ENCODE measurements around the gene AVEN. TPM values are rescaled to one million over a fixed set of nuclear protein-coding genes. Genes with fewer than 3 reads are reported as not detected.

The AVEN gene
- total and polyA plus RNA-seq, 11 donors = 16.3 to 37.1 (median 21.0) TPM

- DNase-seq (no peak), ATAC-seq (no peak)
- no peaks in the 10 kb centered on the region for H3K9me3 ChIP-seq
- H3K36me3 ChIP-seq = no peaks in the 10 kb centered on the region
- no peak for TF ChIP-seq POLR2A (IDR thresholded peaks at IDR 0.05)
- TF ChIP-seq CTCF (IDR thresholded peaks at IDR 0.05) = no peak
- no peak overlapping the region for H3K27ac ChIP-seq
- 91 to 94% (median 92%) methylated on average over 2 of the region's 2 CpGs for WGBS, 4 donors
- H3K4me3 ChIP-seq = no peak overlapping the region
- peaks cover 0 to 6% (median 0%) of the 10 kb centered on the region in 12 donors for H3K4me1 ChIP-seq
- intact Hi-C loops (cut with DNase I) = no loop called here
- H3K27me3 ChIP-seq = no peaks in the 10 kb centered on the region
These were observed 67.2 kb downstream of the AVEN start for GRCh38 chr15:33971811-33972210.

DNA sequence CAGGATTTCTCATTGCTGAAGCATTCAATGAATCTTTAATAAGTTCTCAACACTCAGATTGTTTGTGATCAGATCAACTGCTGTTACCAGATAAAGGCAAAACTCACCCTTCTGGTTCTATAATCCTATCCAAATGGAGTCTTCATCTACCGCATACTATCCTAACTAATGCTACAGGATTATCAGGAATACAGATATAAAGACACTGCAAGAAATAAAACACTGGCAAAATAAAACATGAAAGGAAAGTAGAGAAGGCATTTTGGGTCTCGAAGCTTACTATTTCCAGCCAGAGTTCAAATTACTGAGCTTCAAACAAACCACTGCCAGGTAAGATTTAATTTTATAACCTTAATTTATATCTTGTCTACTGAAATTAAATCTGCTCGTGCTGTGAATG lies 70.2 kb downstream of the AVEN start:
- Histone ChIP-seq H3K4me3 (no peak overlapping the region), H3K27me3 (no peaks in the 10 kb centered on the region), H3K27ac (no peak overlapping the region), H3K4me1 (peaks cover 0 to 6% (median 0%) of the 10 kb centered on the region in 12 donors), H3K9me3 (no peaks in the 10 kb centered on the region), H3K36me3 (no peaks in the 10 kb centered on the region)
- intact Hi-C loops (cut with DNase I) = loop anchor here in 7 of 10 donors (5.0 to 10.0 kb wide), 2 partner anchors 232 to 234 kb away; no protein-coding TSS in a partner anchor
- TF ChIP-seq POLR2A (IDR thresholded peaks at IDR 0.05) (no peak), CTCF (IDR thresholded peaks at IDR 0.05) (no peak)
- WGBS, 4 donors = 84 to 90% (median 85%) methylated on average over 3 of the region's 3 CpGs
- ATAC-seq = no peak
- no peak for DNase-seq

DNA sequence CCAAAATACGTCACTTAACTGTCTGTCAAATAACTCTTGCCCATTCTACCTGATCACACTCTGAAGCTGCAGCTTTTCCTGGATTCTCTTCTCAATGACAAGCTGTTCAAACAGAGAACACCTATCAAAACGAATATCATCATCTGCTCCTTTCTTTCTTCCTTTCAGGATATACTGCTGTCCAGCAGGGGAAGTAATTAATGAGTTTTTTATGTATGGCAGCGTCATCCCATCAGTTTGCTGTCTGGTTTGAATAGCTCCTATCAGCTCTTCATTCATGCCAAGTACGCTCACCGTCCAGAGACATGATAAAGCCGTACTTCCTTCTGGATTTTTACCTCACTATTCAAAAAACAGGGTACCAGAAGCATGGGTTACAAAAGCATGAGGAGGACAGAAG lies 70.8 kb downstream of the AVEN start, which contains the start of gene CHRM5:
Gene CHRM5 (plus strand): TSS at position 274 of the 400 bp plus-strand sequence. CDS start 94,221 bp downstream, outside the sequence.
- Histone ChIP-seq H3K27me3 (no peaks in the 10 kb centered on the region), H3K4me3 (no peak within 1 kb of the TSS), H3K27ac (no peak within 1 kb of the TSS), H3K9me3 (no peaks in the 10 kb centered on the region), H3K4me1 (peaks cover 0 to 6% (median 0%) of the 10 kb centered on the region in 12 donors), H3K36me3 (no peaks in the 10 kb centered on the region)
- 35 to 52% (median 43%) methylated on average over 6 of the region's 6 CpGs for whole genome bisulfite sequencing, 4 donors
- ATAC-seq (no peak), DNase-seq (no peak)
- TF ChIP-seq CTCF (IDR thresholded peaks at IDR 0.05) = no peak
- TF ChIP-seq POLR2A (IDR thresholded peaks at IDR 0.05) = no peak
- intact Hi-C loops (cut with DNase I) = loop anchor here in 7 of 10 donors (5.0 to 10.0 kb wide), 2 partner anchors 231 to 233 kb away; no protein-coding TSS in a partner anchor

GRCh38 chr15:33964665-33965040 lies 74.4 kb downstream of the AVEN start:
- TF ChIP-seq POLR2A (IDR thresholded peaks at IDR 0.05) (no peak), CTCF (IDR thresholded peaks at IDR 0.05) (no peak)
- no peaks in the 10 kb centered on the region for H3K36me3 ChIP-seq
- H3K27me3 ChIP-seq = no peaks in the 10 kb centered on the region
- DNase-seq (no peak), ATAC-seq (no peak)
- intact Hi-C loops (cut with DNase I) = loop anchor here (5.0 to 10.0 kb wide), 2 partner anchors 227 to 230 kb away; no protein-coding TSS in a partner anchor
- H3K27ac ChIP-seq = no peak overlapping the region
- H3K9me3 ChIP-seq = no peaks in the 10 kb centered on the region
- no peak overlapping the region for H3K4me3 ChIP-seq
- WGBS, 4 donors = 95 to 99% (median 98%) methylated on average over 2 of the region's 2 CpGs
- H3K4me1 ChIP-seq = peaks cover 0 to 6% (median 0%) of the 10 kb centered on the region in 12 donors

Data from heart left ventricle (tissue), 16 donors.